BLaER1 treated with 17β-estradiol and CSF1 and Interleukin-3, amounts not matched to agents 10 nM and 100 nM (cell line): ENCODE measurements around the gene PLA2G6.

Experiments
- H3K27ac ChIP-seq, 11 experiments: shearing (Covaris generic); formaldehyde crosslinking; 2 replicates each; pipeline ENCODE4 v1.8.1; 2022
- H3K27me3 ChIP-seq, 11 experiments: shearing (Covaris generic); formaldehyde crosslinking; 2 replicates each; pipeline ENCODE4 v1.8.1; 2022
- H3K36me3 ChIP-seq, 11 experiments: shearing (Covaris generic); formaldehyde crosslinking; 2 replicates each; pipeline ENCODE4 v1.8.1; 2022
- H3K4me1 ChIP-seq, 10 experiments: shearing (Covaris generic); formaldehyde crosslinking; 2 replicates each; pipeline ENCODE4 v1.8.1; 2022
- H3K4me2 ChIP-seq, 11 experiments: shearing (Covaris generic); formaldehyde crosslinking; 2 replicates each; pipeline ENCODE4 v1.8.1; 2022
- H3K4me3 ChIP-seq, 10 experiments: shearing (Covaris generic); formaldehyde crosslinking; 2 replicates each; pipeline ENCODE4 v1.8.1; 2022
- H3K9ac ChIP-seq, 11 experiments: shearing (Covaris generic); formaldehyde crosslinking; 2 replicates each; pipeline ENCODE4 v1.8.1; 2022
- H3K9me3 ChIP-seq, 11 experiments: shearing (Covaris generic); formaldehyde crosslinking; replicated peaks in 1 of 11; 2 replicates each; pipeline ENCODE4 v1.8.1; 2022
- H4K20me1 ChIP-seq, 11 experiments: shearing (Covaris generic); formaldehyde crosslinking; 2 replicates each; pipeline ENCODE4 v1.8.1; 2022
- Cebpa-rat ChIP-seq, 11 experiments: shearing (Covaris generic); IDR thresholded peaks; 2 replicates each; pipeline ENCODE4 v1.8.1; 2022

Gene PLA2G6

GRCh38 chr22:38177044-38177443 lies 4.6 kb downstream of the PLA2G6 start:
- Histone ChIP-seq H3K4me1 (peaks cover 84 to 96% (median 93%) of the 10 kb centered on the region in 10 experiments), H4K20me1 (no peaks in the 10 kb centered on the region), H3K9ac (peak overlapping the region in 10 of 11 experiments; percentile 52 to 74 (median 64); a peak in 16 of 22 replicates), H3K36me3 (no peaks in the 10 kb centered on the region), H3K9me3 (no peaks in the 10 kb centered on the region), H3K4me2 (peak overlapping the region; percentile 77 to 95 (median 86)), H3K4me3 (0 out of 20 replicates have a peak overlapping the region, but pooled peaks of 2 of the 10 experiments have one; percentile 2 to 6), H3K27ac (peak overlapping the region; percentile 69 to 100 (median 82); a peak in 21 of 22 replicates), H3K27me3 (no peaks in the 10 kb centered on the region)
- TF ChIP-seq Cebpa-rat (IDR thresholded peaks at IDR 0.05), result peak in 4 of 11 experiments; percentile 74 to 83 (median 76); a peak in 7 of 22 replicates

- no peaks in the 10 kb centered on the region for H3K27me3 ChIP-seq
- H3K27ac ChIP-seq, result peak overlapping the region; percentile 69 to 100 (median 82); a peak in 21 of 22 replicates
- no peaks in the 10 kb centered on the region for H3K36me3 ChIP-seq
- TF ChIP-seq Cebpa-rat (IDR thresholded peaks at IDR 0.05), result no peak
- peak overlapping the region; percentile 52 to 74 (median 63); a peak in 21 of 22 replicates for H3K9ac ChIP-seq
- H3K4me1 ChIP-seq, result peaks cover 87 to 96% (median 94%) of the 10 kb centered on the region in 10 experiments
- no peaks in the 10 kb centered on the region for H4K20me1 ChIP-seq
- peak overlapping the region in 3 of 10 experiments; percentile 6 to 13 (median 12); a peak in 3 of 20 replicates for H3K4me3 ChIP-seq
- peak overlapping the region; percentile 77 to 95 (median 86) for H3K4me2 ChIP-seq
- H3K9me3 ChIP-seq, result no peaks in the 10 kb centered on the region
Measured at GRCh38 chr22:38176170-38176741, 5.4 kb downstream of the PLA2G6 start.

- no peaks in the 10 kb centered on the region for H3K9me3 ChIP-seq
- H3K4me2 ChIP-seq, result peak overlapping the region; percentile 77 to 95 (median 86)
- no peaks in the 10 kb centered on the region for H3K36me3 ChIP-seq
- TF ChIP-seq Cebpa-rat (IDR thresholded peaks at IDR 0.05), result no peak
- H4K20me1 ChIP-seq, result no peaks in the 10 kb centered on the region
- H3K4me3 ChIP-seq, result no peak overlapping the region
- H3K4me1 ChIP-seq, result peaks cover 79 to 88% (median 86%) of the 10 kb centered on the region in 10 experiments
- peak overlapping the region; percentile 69 to 100 (median 82); a peak in 21 of 22 replicates for H3K27ac ChIP-seq
- H3K9ac ChIP-seq, result peak overlapping the region; percentile 52 to 74 (median 63); a peak in 18 of 22 replicates
- H3K27me3 ChIP-seq, result no peaks in the 10 kb centered on the region
Measured at GRCh38 chr22:38175206-38176118, 6.2 kb downstream of the PLA2G6 start.

- peak overlapping the region; percentile 77 to 95 (median 86) for H3K4me2 ChIP-seq
- no peak for TF ChIP-seq Cebpa-rat (IDR thresholded peaks at IDR 0.05)
- peak overlapping the region in 6 of 11 experiments; percentile 5 to 35 (median 14); a peak in 3 of 22 replicates for H3K9ac ChIP-seq
- H3K36me3 ChIP-seq, result peaks cover 0 to 1% (median 0%) of the 10 kb centered on the region in 11 experiments; a peak in 2 of 22 replicates
- no peaks in the 10 kb centered on the region for H3K9me3 ChIP-seq
- H3K4me1 ChIP-seq, result peaks cover 72 to 82% (median 78%) of the 10 kb centered on the region in 10 experiments
- H3K4me3 ChIP-seq, result no peak overlapping the region
- H3K27ac ChIP-seq, result peak overlapping the region in 9 of 11 experiments; percentile 73 to 100 (median 84); a peak in 17 of 22 replicates
- no peaks in the 10 kb centered on the region for H3K27me3 ChIP-seq
- H4K20me1 ChIP-seq, result no peaks in the 10 kb centered on the region
Measured at GRCh38 chr22:38174626-38175025, 7.0 kb downstream of the PLA2G6 start.

GRCh38 chr22:38173641-38173906 lies 8.1 kb downstream of the PLA2G6 start:
- Histone ChIP-seq H3K27ac (peak overlapping the region in 10 of 11 experiments; percentile 48 to 84 (median 78); a peak in 19 of 22 replicates), H3K4me3 (no peak overlapping the region; a peak in 1 of 20 replicates)

GRCh38 chr22:38172832-38173640 lies 8.6 kb downstream of the PLA2G6 start:
- Histone ChIP-seq H4K20me1 (no peaks in the 10 kb centered on the region), H3K4me2 (peak overlapping the region; percentile 70 to 90 (median 84)), H3K27me3 (no peaks in the 10 kb centered on the region), H3K4me3 (peak overlapping the region in 1 of 10 experiments; percentile 1; a peak in 1 of 20 replicates), H3K9ac (peak overlapping the region; percentile 2 to 66 (median 55); a peak in 17 of 22 replicates), H3K36me3 (peaks cover 0 to 16% (median 4%) of the 10 kb centered on the region in 11 experiments; a peak in 9 of 22 replicates), H3K27ac (peak overlapping the region; percentile 14 to 84 (median 77); a peak in 21 of 22 replicates), H3K9me3 (no peaks in the 10 kb centered on the region), H3K4me1 (peaks cover 63 to 82% (median 76%) of the 10 kb centered on the region in 10 experiments)
- TF ChIP-seq Cebpa-rat (IDR thresholded peaks at IDR 0.05), result peak in 7 of 11 experiments; percentile 44 to 85 (median 60); a peak in 9 of 22 replicates

More at GRCh38 chr22:38173641-38173906, 8.1 kb downstream of the PLA2G6 start:
- Histone ChIP-seq H3K36me3 (peaks cover 0 to 12% (median 0%) of the 10 kb centered on the region in 11 experiments; a peak in 6 of 22 replicates), H3K4me1 (peaks cover 66 to 82% (median 76%) of the 10 kb centered on the region in 10 experiments), H4K20me1 (no peaks in the 10 kb centered on the region), H3K27me3 (no peaks in the 10 kb centered on the region), H3K9ac (peak overlapping the region in 7 of 11 experiments; percentile 6 to 63 (median 54); a peak in 9 of 22 replicates), H3K4me2 (peak overlapping the region; percentile 70 to 90 (median 84); a peak in 21 of 22 replicates), H3K9me3 (no peaks in the 10 kb centered on the region)
- TF ChIP-seq Cebpa-rat (IDR thresholded peaks at IDR 0.05), result no peak

GRCh38 chr22:38171927-38172831 lies 9.5 kb downstream of the PLA2G6 start:
- Histone ChIP-seq H3K36me3 (peaks cover 0 to 25% (median 11%) of the 10 kb centered on the region in 11 experiments; a peak in 10 of 22 replicates), H3K4me1 (peaks cover 58 to 82% (median 76%) of the 10 kb centered on the region in 10 experiments), H3K4me3 (no peak overlapping the region), H4K20me1 (no peaks in the 10 kb centered on the region), H3K9me3 (no peaks in the 10 kb centered on the region), H3K27ac (peak overlapping the region; percentile 14 to 84 (median 77); a peak in 21 of 22 replicates), H3K9ac (peak overlapping the region; percentile 2 to 66 (median 55); a peak in 17 of 22 replicates), H3K27me3 (no peaks in the 10 kb centered on the region), H3K4me2 (peak overlapping the region; percentile 70 to 90 (median 84))
- no peak for TF ChIP-seq Cebpa-rat (IDR thresholded peaks at IDR 0.05)
